SKM-1 treated with dmso at 0.1 percent for 144 hours (cell line): ENCODE data around the gene CDKAL1.

Source experiments
- DNase-seq: peaks from one replicate; lab custom pipeline; 2025; ENCODE audit not compliant: unreplicated experiment; lab: John Stamatoyannopoulos, UW

CDKAL1 gene

DNA sequence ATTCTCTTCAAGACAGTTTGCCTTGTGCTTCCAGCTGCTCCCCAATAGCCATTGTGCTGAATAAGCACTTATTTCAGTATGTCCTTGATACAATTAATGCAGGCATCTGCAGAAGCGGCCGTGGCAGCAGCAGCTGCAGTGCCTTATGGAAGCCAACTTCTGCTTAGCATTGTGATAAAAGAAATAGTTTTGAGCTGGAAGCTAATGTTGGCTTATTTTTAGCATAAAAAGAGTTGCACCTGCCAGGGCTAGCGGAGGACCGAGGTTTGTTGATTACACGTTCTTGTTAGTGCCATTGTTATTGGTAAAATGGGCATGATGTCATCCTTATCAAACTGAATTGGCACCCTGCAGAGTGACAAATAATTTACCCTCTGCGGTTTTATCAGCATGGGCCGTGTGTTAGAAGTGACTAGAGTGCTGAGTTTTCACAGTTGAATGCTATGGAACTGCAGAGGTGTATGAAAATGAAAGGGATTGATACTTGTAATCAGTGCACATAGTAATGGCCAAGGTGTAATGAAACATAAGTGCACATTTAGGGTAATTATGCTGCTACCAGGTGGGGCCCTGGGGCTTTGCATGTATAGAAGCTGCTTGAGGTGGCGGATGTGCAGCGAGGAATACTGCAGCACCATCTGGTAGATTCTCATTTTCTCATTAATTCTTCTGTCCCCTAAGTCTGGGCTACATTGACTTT lies 334.3 kb downstream of the CDKAL1 start:
- DNase-seq, result no peak

DNA sequence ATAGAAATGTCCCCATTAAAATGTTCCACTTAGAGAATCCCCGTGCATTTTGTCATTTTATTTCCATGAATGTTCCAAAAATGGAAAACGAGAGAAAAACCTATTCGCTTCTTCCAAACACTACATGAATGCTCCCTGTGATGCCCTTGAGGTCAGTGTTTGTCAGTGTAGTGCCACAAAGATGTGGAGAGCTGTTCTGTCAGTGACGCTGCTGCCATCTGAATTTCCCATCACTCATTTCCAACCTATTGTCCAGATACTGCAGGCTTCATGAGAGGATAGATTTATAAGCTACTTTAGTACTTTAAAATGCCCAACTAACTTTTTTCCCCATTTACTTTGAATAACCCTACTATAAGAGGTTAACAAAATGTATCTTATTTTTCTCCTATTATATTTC lies 335.8 kb downstream of the CDKAL1 start:
- no peak for DNase-seq

DNA sequence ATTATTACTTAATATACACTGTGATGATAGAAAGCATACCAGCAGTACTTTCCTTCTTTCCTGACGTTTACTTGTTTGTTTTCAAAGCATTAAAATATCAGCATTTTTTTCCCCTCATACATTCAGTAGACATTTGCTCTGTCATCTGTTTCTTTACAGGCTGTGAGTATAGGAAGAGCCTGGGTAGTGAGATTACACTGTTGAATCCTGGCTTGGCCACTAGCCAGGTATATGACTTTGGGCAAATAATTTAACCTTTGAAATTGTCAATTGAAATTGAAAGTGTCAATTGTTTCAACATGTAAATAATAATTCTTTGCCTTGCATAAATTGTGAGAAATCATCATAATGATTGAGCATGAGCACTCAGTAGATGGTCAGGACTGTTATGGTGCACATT lies 336.2 kb downstream of the CDKAL1 start:
- no peak for DNase-seq

DNA sequence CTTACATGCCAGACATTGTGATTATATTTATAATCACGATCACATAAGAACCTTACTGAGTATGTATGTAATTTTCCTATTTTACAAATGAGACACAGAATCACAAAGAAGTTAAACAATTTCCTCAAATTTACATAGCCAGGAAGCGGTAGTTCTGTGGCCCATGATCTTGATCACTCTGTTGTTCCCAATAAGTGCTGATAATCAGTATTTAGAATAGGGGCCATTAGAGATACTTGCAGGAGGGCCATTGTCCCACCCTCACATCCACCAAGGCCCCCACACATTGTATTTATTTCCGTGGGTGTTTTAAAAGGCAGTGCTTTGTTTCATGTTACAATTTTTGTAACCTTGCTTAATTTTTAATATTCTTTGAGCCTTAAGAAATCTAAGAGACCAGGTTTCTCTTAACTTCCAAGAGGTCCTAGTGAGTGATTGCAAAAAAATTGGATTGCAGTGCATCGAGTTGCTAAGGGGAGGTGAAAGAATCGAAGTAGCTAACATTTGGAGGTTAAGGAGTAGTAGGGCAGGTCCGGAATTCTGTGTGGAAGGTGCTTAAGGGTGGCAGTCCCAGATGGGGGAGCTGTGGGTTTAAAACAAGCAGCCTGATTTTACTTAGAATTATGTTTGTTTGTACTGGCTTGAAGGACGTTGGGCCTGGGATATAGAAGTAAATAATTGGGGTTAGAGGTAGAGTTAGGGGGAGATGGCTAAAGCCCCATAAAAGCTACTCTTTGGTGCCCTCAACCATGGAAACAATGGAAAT lies 339.4 kb downstream of the CDKAL1 start:
- no peak for DNase-seq

DNA sequence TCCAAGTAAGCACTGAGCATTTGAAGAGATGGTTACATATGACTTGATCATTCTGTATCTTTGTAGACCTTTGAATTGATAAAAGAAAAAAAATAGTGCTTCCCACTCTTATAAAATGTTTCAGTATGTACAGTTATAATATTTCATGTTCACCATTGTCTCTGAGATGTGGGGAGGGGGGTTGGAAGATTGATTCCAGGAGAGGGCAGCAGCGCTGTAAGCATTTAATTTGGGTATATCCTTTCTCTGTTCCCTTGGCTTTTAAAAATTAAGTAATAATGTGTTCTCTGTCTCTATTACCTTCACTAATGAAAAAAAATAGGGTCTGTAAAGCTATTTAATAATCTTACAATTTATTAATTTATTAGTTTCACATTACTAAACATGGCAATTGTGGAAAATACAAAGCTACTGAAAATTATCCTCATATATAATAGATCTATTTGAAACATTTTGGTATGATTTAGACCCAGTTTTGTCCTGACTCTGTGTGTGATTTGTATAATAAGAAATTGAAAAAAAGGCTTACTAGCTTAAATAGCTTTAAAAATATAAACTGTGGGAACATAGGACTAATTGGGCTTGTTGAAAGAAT lies 341.2 kb downstream of the CDKAL1 start:
- no peak for DNase-seq

DNA sequence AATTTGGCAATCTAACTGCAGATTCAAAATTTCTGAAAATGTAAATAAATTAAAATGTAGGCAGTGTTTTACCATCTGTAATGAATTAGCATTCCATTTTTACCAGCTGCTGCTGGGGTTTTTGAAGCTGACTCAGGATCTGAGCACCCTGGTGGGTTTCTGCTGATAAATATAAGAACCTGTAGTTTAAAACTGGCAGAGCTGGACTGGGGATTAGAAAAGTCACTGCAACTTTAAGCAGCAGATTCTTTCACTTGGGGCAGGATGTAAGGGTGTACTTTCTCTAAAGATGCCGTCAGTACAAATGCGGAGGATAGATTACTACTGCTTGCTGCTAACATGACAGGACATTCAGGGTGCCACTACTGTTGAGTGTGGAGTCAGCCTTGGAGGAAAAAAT lies 341.8 kb downstream of the CDKAL1 start:
- DNase-seq, result no peak

DNA sequence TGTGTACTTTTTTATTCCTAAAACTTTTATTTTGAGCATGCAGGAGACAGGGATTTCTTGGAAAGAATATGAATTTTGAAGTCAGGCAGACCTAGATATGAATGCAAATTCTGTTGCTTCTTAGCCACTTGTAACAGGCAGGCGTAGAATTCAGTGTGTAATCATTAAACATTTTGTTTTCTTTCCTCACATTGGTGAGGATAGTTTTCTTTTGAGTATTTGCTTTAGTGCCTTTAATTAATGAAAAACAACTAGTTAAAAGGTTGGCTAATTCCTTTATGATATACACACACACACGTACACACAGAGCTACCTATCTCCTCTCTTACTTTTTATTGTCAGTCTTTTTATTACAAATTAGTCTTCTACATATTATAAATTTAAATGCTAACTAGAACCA lies 342.3 kb downstream of the CDKAL1 start:
- DNase-seq, result no peak

DNA sequence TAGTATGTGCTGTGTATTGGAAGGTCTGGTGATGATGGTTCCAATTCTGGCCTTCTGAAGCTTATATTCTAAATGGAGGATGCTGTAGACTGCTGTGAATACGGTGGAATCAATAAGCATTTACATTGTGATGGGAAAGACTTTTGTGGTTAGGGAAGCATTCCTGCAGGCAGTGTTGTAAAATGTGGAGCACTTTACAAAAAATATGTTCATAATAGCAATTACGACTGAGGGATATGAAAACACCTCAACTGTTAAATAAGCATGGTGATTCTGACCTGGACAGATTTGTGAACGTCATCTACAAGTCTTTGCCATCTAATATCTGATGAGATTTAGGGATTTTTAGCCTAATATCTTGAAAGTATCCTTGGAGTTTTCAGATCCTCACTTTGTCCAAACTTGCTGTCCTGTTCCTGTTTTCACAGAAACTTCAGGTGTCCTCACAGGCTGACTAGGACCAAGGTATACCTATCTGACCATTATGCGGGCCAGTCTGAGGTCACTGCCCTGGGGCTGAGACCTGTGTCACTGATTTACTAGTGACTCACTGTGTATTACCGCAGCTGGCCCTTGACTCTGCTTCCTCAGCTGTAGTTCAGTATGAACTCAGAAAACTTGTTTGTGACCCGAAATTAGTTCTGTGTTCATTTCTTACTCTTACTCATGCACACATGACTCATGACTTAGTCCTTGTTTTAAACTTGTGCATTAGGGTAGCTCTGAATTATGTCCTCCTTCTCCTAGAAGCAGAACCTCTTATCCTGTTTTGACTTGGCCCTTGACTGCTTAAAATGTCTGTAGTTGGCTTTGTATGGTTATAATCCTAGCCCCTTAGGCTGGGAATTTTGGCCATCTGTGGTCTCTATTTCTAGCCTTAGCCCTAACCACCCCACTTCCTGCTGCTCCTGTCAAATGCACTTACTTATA lies 343.0 kb downstream of the CDKAL1 start:
- DNase-seq, result no peak

DNA sequence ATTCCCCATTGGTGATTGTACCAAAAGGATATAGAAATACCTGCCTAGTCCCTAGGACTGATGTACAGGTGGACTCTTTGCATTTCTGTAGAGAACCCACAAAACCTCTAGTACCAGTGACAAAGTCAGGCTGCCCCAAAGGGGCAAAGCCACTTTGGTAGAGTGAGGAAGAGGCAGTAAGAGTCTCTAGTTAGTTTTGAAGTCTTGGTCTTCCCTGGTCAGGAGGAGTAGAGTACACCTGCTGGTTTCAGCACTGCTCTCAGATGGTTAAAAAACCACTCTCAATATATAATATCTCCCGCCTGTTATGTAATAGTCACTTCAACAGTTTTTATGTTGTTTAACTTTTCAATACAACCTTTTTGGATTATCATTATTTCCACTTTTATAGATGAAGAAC lies 344.9 kb downstream of the CDKAL1 start:
- no peak for DNase-seq

DNA sequence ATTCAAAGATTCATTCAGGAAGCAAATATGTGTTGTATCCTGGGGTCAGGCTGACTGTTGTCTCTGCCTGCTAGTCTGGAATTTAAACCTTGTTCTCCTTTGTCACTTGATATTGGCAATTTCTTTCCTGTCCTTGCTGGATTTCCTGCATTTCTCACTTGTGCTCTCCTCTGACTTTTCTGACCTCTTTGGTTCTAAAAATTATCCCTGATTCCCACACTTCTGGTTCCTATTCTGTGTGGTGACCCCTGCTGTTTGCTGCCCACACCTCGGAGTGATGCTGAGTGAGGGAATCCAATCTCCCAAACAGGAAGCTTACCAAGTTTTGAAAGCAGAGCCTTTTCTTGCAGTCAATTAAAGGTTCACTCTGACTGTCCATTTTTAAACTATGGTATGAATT lies 345.3 kb downstream of the CDKAL1 start:
- no peak for DNase-seq

DNA sequence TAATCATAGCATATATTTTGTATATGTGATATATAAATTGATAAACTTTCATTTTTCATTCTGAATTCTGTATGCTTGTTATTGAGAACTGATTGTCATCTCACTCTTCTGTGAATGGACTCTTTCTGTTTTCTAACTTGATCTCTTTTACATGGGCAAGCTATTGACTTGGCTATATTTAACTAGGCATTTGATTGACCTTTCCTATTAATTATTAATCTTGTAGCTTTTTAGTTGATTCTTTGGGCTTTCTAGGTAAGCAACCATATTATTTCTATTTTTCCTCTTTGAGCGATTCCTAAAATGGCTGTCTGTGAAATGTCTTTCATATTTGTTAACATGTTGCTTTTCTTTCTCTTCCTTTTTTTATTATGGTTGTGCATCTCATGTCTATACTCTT lies 347.1 kb downstream of the CDKAL1 start:
- DNase-seq, result no peak

DNA sequence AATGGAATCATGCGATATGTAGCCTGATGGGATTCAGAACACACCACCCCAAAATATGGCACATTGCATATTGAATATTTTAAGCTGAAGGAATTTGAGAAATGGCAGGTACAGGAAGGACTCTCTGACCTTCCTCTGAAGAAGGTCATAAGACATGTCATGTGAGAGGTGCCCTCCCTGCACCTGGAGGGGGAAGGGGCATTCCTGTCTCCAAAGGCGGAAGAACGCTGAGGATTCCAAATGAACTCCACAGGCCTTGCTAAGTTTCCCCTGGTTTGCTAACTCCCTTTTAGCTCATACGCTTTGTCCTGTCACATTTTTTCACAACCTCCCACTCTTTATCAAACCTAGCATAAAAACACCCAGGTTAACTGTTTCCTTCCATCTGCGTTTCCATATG lies 347.8 kb downstream of the CDKAL1 start:
- no peak for DNase-seq

DNA sequence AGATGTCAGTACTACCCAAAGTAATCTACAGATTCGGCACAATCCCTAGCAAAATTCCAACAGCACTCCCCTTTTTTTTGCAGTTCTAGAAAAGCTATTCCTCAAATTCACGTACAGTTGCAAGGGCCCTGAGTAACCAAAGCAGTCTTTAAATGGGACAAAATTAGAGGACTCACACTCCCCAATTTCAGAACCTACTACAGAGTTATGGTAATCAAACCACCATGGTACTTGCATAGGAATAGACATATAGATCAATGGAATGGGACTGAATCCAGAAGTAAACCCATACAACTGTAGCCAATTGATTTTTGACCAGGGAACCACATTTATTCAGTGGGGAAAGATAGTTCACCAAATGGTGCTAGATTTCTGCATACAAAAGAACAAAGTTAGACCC lies 350.8 kb downstream of the CDKAL1 start:
- no peak for DNase-seq

DNA sequence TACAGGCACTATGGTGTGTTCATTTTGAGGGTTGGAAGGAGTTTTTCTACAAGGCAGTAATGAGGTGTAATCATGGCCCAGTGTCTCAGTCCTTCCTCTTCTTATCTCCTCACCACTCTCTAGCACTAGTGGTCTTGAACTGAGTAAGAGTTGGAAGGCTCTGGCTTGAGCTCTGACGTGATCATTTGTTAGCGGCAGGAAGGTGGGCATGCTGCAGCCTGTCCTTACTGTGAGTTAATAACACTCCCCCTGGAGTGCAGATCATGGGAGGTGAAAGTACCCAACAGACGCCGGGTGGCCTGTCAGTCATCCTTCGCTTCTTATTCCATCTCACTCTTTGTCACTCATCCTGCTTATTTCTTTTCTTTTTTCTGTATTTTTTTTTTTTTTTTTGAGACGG lies 356.9 kb downstream of the CDKAL1 start:
- no peak for DNase-seq

DNA sequence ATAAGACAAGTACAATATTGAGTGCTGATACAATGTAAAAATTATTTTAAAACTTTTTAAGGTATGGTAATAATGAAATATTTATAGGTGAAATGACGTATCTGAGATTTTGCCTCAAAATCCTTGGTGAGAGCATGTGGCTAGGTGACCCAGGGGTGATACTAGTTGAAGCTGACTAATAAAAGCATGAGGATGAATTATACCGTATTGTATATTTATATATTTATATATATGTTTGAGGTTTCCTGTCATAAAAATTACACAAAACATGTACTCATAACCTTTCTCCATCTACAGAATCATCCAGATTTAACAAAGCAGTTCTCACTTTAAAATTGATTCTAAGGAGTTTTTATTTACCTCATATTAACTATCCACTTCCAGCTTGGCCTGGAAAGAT lies 358.1 kb downstream of the CDKAL1 start:
- DNase-seq, result no peak

DNA sequence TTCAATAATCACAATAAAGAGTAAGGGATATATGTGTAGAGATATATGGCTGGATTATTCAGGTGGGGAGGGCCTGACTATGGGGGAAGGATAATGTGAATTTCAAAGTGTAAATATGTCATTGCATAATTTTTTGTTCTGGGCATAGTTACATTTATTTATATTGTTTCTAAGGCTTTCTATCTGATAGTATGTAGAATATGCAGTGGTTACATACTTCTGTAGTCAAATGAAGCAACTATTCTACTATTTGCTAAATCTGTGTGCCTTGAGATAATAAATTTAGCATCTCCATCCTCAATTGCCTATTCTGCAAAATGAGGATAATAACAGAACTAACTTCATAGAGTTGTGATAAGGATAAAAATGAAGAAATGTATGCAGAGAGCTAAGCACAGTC lies 359.2 kb downstream of the CDKAL1 start:
- no peak for DNase-seq

DNA sequence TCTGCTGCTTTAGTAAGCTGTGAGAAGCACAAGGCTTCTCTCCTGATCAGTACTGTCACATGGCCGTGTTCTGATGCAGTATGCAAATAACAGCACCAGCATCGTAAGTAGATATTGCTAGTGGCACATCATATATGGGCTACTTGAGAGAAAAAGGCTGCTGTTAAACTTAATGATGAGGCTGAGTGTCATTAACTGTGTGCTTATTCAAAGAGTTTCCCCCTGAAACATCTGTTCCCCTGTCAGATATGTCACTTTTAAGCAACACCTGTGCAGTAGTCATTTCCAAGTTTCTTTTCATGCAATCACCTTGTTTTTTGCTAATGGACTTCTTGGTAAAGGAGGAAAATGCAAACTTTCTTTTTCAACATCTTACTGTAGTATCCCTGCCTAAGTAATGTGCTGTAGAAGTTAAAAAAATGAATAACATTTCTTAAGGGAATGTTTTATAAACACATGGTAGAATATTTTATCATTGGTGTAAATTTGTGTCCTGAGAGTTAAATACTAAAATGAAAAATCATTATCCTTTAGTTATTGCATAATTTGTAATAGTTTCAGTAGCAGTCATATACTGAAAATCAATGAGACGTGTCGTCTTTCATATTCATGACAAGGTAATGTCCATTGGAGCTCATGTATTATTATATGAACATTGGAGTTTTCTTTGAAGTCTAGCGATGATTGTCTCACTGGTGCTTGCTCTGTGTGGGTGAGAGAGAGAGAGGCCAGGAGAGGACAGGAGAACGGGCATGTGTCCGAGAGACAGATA lies 366.3 kb downstream of the CDKAL1 start:
- DNase-seq, result no peak

DNA sequence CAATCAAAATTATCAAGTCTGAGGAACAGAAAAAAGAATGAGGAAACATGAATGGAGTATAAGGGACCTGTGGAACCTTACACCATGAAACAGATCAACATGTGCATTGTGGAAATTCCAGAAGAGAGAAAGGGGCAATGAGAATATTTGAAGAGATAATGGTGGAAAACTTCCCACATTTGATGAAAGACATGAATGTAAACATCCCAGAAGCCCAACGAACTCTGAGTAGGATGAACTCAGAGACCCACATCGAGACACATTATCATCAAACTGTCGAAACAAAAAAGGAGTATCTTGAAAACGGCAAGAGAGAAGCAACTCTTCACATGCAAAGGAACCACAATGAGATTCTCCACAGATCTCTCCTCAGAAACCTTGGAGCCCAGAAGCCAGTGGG lies 371.1 kb downstream of the CDKAL1 start:
- DNase-seq, result no peak

DNA sequence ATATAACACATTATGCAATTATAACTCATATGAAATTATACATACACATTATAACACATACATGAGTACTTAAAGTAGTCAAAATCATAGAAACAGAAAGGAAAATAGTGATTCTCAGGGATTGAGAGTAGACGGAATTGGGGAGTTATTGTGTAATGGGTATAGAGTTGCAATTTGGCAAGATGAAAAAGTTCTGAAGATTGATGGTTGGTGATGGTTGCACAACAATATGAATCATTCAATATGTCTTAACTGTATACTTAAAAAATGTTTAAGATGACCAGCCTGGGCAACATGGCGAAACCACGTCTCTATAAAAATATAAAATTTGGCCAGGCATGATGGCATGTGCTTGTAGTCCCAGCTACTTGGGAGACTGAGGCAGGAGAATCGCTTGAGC lies 372.7 kb downstream of the CDKAL1 start:
- DNase-seq, result no peak

DNA sequence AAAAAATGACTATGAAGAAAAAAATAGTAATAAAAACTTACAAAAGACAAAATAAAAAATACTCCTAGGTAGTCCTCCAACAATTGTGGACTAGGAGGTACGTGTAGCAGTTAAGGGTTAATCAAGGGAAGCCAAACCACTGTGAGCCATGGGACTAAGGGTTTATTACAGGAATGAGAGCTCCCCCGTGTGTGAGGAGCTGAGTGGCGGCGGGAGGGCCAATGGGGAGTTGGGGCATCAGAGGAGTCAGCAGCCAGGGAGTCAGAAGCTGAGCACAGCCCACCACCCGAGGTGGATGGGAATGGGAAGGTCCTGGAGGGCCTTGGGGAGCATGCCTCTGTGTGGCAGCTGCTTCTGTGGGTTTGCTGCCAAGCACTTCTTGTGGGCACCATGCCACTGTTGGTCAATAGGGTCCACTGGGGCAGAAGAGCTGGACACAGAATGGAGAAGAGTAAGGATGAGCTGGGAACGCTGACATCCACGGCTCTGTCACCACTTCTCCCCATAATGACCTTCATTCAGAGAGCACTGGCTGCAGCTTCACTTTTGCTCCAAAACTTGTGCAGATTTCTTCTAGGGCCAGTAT lies 373.3 kb downstream of the CDKAL1 start:
- no peak for DNase-seq
